ENCODE measurements around the gene PATZ1.
A peak's percentile ranks its signal among the peaks of the same experiment; 100 is the strongest.
"Not testable (repeated sequence)": the region's sequence is repeated elsewhere in the genome, so short reads cannot be mapped to it uniquely, and the experiment has no call there.

The PATZ1 gene

GRCh38 chr22:31321421-31321820 lies 24.7 kb downstream of the PATZ1 start:
- H3K9me3 ChIP-seq (ENCODE audit: control insufficient read depth, low read length) = no peaks in the 10 kb centered on the region
- H3K4me1 ChIP-seq (ENCODE audit: control insufficient read depth, insufficient read depth, low read length, poor library complexity, severe bottlenecking) = no peaks in the 10 kb centered on the region
- H3K36me3 ChIP-seq (ENCODE audit: control insufficient read depth, insufficient read depth, low read length) = peaks cover 11% of the 10 kb centered on the region
- H3K27ac ChIP-seq (ENCODE audit: insufficient read depth, low read length, poor library complexity, severe bottlenecking) = no peak overlapping the region
- no peak overlapping the region for H3K4me3 ChIP-seq (ENCODE audit: insufficient read depth, low read depth, low read length, poor library complexity, severe bottlenecking)
- no peaks in the 10 kb centered on the region for H3K27me3 ChIP-seq (replicated peaks; ENCODE audit: control insufficient read depth, insufficient read depth, low read length, poor library complexity, severe bottlenecking)
- DNase-seq = no peak

- not testable (repeated sequence) for H3K9me3 ChIP-seq (ENCODE audit: control insufficient read depth, low read length); H3K27me3 ChIP-seq (replicated peaks; ENCODE audit: control insufficient read depth, insufficient read depth, low read length, poor library complexity, severe bottlenecking)
Observed at GRCh38 chr22:31314220-31314619, 31.9 kb downstream of the PATZ1 start.

GRCh38 chr22:31313366-31314147 lies 32.6 kb downstream of the PATZ1 start:
- H3K4me3 ChIP-seq (ENCODE audit: insufficient read depth, low read depth, low read length, poor library complexity, severe bottlenecking) = no peak overlapping the region
- H3K36me3 ChIP-seq (ENCODE audit: control insufficient read depth, insufficient read depth, low read length) = no peaks in the 10 kb centered on the region
- H3K27me3 ChIP-seq (replicated peaks; ENCODE audit: control insufficient read depth, insufficient read depth, low read length, poor library complexity, severe bottlenecking) = no peaks in the 10 kb centered on the region
- DNase-seq = peak; percentile 31 to 51 (median 31)
- H3K9me3 ChIP-seq (ENCODE audit: control insufficient read depth, low read length) = peaks cover 6% of the 10 kb centered on the region
- no peaks in the 10 kb centered on the region for H3K4me1 ChIP-seq (ENCODE audit: control insufficient read depth, insufficient read depth, low read length, poor library complexity, severe bottlenecking)
- H3K27ac ChIP-seq (ENCODE audit: insufficient read depth, low read length, poor library complexity, severe bottlenecking) = no peak overlapping the region

More at GRCh38 chr22:31314220-31314619, 31.9 kb downstream of the PATZ1 start:
- H3K4me3 ChIP-seq (ENCODE audit: insufficient read depth, low read depth, low read length, poor library complexity, severe bottlenecking); H3K27ac ChIP-seq (ENCODE audit: insufficient read depth, low read length, poor library complexity, severe bottlenecking); DNase-seq; H3K4me1 ChIP-seq (ENCODE audit: control insufficient read depth, insufficient read depth, low read length, poor library complexity, severe bottlenecking); H3K36me3 ChIP-seq (ENCODE audit: control insufficient read depth, insufficient read depth, low read length): not testable (repeated sequence)

GRCh38 chr22:31308181-31308580 lies 38.0 kb downstream of the PATZ1 start:
- no peak overlapping the region for H3K4me3 ChIP-seq (ENCODE audit: insufficient read depth, low read depth, low read length, poor library complexity, severe bottlenecking)
- H3K27me3 ChIP-seq (replicated peaks; ENCODE audit: control insufficient read depth, insufficient read depth, low read length, poor library complexity, severe bottlenecking) = no peaks in the 10 kb centered on the region
- no peaks in the 10 kb centered on the region for H3K9me3 ChIP-seq (ENCODE audit: control insufficient read depth, low read length)
- no peak for DNase-seq
- peaks cover 13% of the 10 kb centered on the region for H3K4me1 ChIP-seq (ENCODE audit: control insufficient read depth, insufficient read depth, low read length, poor library complexity, severe bottlenecking)
- H3K27ac ChIP-seq (ENCODE audit: insufficient read depth, low read length, poor library complexity, severe bottlenecking) = no peak overlapping the region
- H3K36me3 ChIP-seq (ENCODE audit: control insufficient read depth, insufficient read depth, low read length) = no peaks in the 10 kb centered on the region

- DNase-seq = no peak
- Histone ChIP-seq H3K27me3 (replicated peaks; ENCODE audit: control insufficient read depth, insufficient read depth, low read length, poor library complexity, severe bottlenecking) (no peaks in the 10 kb centered on the region), H3K9me3 (ENCODE audit: control insufficient read depth, low read length) (no peaks in the 10 kb centered on the region), H3K4me3 (ENCODE audit: insufficient read depth, low read depth, low read length, poor library complexity, severe bottlenecking) (no peak overlapping the region), H3K4me1 (ENCODE audit: control insufficient read depth, insufficient read depth, low read length, poor library complexity, severe bottlenecking) (peaks cover 13% of the 10 kb centered on the region), H3K36me3 (ENCODE audit: control insufficient read depth, insufficient read depth, low read length) (no peaks in the 10 kb centered on the region), H3K27ac (ENCODE audit: insufficient read depth, low read length, poor library complexity, severe bottlenecking) (no peak overlapping the region)
Observed at GRCh38 chr22:31305194-31305593, 41.0 kb downstream of the PATZ1 start.

GRCh38 chr22:31302537-31302936 lies 43.6 kb downstream of the PATZ1 start:
- Histone ChIP-seq H3K4me3 (ENCODE audit: insufficient read depth, low read depth, low read length, poor library complexity, severe bottlenecking) (no peak overlapping the region), H3K27me3 (replicated peaks; ENCODE audit: control insufficient read depth, insufficient read depth, low read length, poor library complexity, severe bottlenecking) (no peaks in the 10 kb centered on the region), H3K9me3 (ENCODE audit: control insufficient read depth, low read length) (no peaks in the 10 kb centered on the region), H3K4me1 (ENCODE audit: control insufficient read depth, insufficient read depth, low read length, poor library complexity, severe bottlenecking) (peaks cover 8% of the 10 kb centered on the region), H3K27ac (ENCODE audit: insufficient read depth, low read length, poor library complexity, severe bottlenecking) (no peak overlapping the region), H3K36me3 (ENCODE audit: control insufficient read depth, insufficient read depth, low read length) (no peaks in the 10 kb centered on the region)
- DNase-seq = no peak

GRCh38 chr22:31302006-31302405 lies 44.1 kb downstream of the PATZ1 start:
- no peaks in the 10 kb centered on the region for H3K36me3 ChIP-seq (ENCODE audit: control insufficient read depth, insufficient read depth, low read length)
- no peaks in the 10 kb centered on the region for H3K9me3 ChIP-seq (ENCODE audit: control insufficient read depth, low read length)
- no peak overlapping the region for H3K27ac ChIP-seq (ENCODE audit: insufficient read depth, low read length, poor library complexity, severe bottlenecking)
- H3K4me3 ChIP-seq (ENCODE audit: insufficient read depth, low read depth, low read length, poor library complexity, severe bottlenecking) = no peak overlapping the region
- no peaks in the 10 kb centered on the region for H3K27me3 ChIP-seq (replicated peaks; ENCODE audit: control insufficient read depth, insufficient read depth, low read length, poor library complexity, severe bottlenecking)
- peaks cover 10% of the 10 kb centered on the region for H3K4me1 ChIP-seq (ENCODE audit: control insufficient read depth, insufficient read depth, low read length, poor library complexity, severe bottlenecking)
- DNase-seq = no peak

- H3K27me3 ChIP-seq (replicated peaks; ENCODE audit: control insufficient read depth, insufficient read depth, low read length, poor library complexity, severe bottlenecking) = no peaks in the 10 kb centered on the region
- no peak overlapping the region for H3K27ac ChIP-seq (ENCODE audit: insufficient read depth, low read length, poor library complexity, severe bottlenecking)
- H3K4me1 ChIP-seq (ENCODE audit: control insufficient read depth, insufficient read depth, low read length, poor library complexity, severe bottlenecking) = peaks cover 5% of the 10 kb centered on the region
- H3K4me3 ChIP-seq (ENCODE audit: insufficient read depth, low read depth, low read length, poor library complexity, severe bottlenecking) = no peak overlapping the region
- no peaks in the 10 kb centered on the region for H3K9me3 ChIP-seq (ENCODE audit: control insufficient read depth, low read length)
- DNase-seq = no peak
- no peaks in the 10 kb centered on the region for H3K36me3 ChIP-seq (ENCODE audit: control insufficient read depth, insufficient read depth, low read length)
Observed at GRCh38 chr22:31300896-31301295, 45.2 kb downstream of the PATZ1 start.

GRCh38 chr22:31295831-31296657 lies 50.1 kb downstream of the PATZ1 start:
- H3K9me3 ChIP-seq (ENCODE audit: control insufficient read depth, low read length) = no peaks in the 10 kb centered on the region
- H3K4me1 ChIP-seq (ENCODE audit: control insufficient read depth, insufficient read depth, low read length, poor library complexity, severe bottlenecking) = peaks cover 27% of the 10 kb centered on the region
- DNase-seq = no peak
- no peaks in the 10 kb centered on the region for H3K27me3 ChIP-seq (replicated peaks; ENCODE audit: control insufficient read depth, insufficient read depth, low read length, poor library complexity, severe bottlenecking)
- peaks cover 10% of the 10 kb centered on the region for H3K36me3 ChIP-seq (ENCODE audit: control insufficient read depth, insufficient read depth, low read length)
- H3K27ac ChIP-seq (ENCODE audit: insufficient read depth, low read length, poor library complexity, severe bottlenecking) = peak overlapping the region; percentile 26
- peak overlapping the region; percentile 27 for H3K4me3 ChIP-seq (ENCODE audit: insufficient read depth, low read depth, low read length, poor library complexity, severe bottlenecking)

GRCh38 chr22:31295360-31295759 lies 50.8 kb downstream of the PATZ1 start:
- peaks cover 12% of the 10 kb centered on the region for H3K36me3 ChIP-seq (ENCODE audit: control insufficient read depth, insufficient read depth, low read length)
- H3K9me3 ChIP-seq (ENCODE audit: control insufficient read depth, low read length) = no peaks in the 10 kb centered on the region
- no peaks in the 10 kb centered on the region for H3K27me3 ChIP-seq (replicated peaks; ENCODE audit: control insufficient read depth, insufficient read depth, low read length, poor library complexity, severe bottlenecking)
- peak overlapping the region; percentile 26 for H3K27ac ChIP-seq (ENCODE audit: insufficient read depth, low read length, poor library complexity, severe bottlenecking)
- H3K4me3 ChIP-seq (ENCODE audit: insufficient read depth, low read depth, low read length, poor library complexity, severe bottlenecking) = peak overlapping the region; percentile 11
- DNase-seq = no peak
- H3K4me1 ChIP-seq (ENCODE audit: control insufficient read depth, insufficient read depth, low read length, poor library complexity, severe bottlenecking) = peaks cover 28% of the 10 kb centered on the region

All from effector memory CD4-positive, alpha-beta T cell (primary cell).